ENCODE measurements around the gene SLC44A4.

GRCh38 chr6:31874084-31874670 is 4.6 kb downstream of the SLC44A4 start:
- TF ChIP-seq CTCF (IDR thresholded peaks at IDR 0.05) (no peak), POLR2A (IDR thresholded peaks at IDR 0.05) (no peak)
